Prostate gland (tissue), 2 donors: ENCODE measurements around the gene RIPOR3.

Experiments
- CTCF ChIP-seq, 4 experiments: fragments of 200-600 bp in 2 of 4; fragments of 450-650 bp in 2 of 4; sonication (generic) in 2 of 4; IDR thresholded peaks; 1 replicate in 3 of 4; 2 replicates in 1 of 4; pipeline ENCODE4 v1.5.1; 2016 to 2019; ENCODE audit warnings: antibody characterized with exemption in 4 of 4, mild to moderate bottlenecking in 2 of 4, moderate library complexity in 2 of 4
- POLR2A ChIP-seq: fragments of 450-650 bp; IDR thresholded peaks from one replicate; pipeline ENCODE4 v1.6.1; 2016; ENCODE audit warnings: antibody characterized with exemption, mild to moderate bottlenecking
- POLR2AphosphoS5 ChIP-seq: sonication (generic); formaldehyde crosslinking; IDR thresholded peaks from one replicate; pipeline ENCODE4 v1.6.1; 2017; ENCODE audit warnings: antibody characterized with exemption

GRCh38 chr20:50728486-50728980 lies 37.2 kb upstream of the RIPOR3 start:
- TF ChIP-seq CTCF (IDR thresholded peaks at IDR 0.05) (no peak), POLR2A (no peak), POLR2AphosphoS5 (no peak)
